ENCODE results near the gene EML2. TPM values are rescaled to one million over a fixed set of nuclear protein-coding genes. Genes with fewer than 3 reads are reported as not detected.

Gene EML2
- total RNA-seq, 2 donors from 2014 or later = 149 to 190 TPM

DNA sequence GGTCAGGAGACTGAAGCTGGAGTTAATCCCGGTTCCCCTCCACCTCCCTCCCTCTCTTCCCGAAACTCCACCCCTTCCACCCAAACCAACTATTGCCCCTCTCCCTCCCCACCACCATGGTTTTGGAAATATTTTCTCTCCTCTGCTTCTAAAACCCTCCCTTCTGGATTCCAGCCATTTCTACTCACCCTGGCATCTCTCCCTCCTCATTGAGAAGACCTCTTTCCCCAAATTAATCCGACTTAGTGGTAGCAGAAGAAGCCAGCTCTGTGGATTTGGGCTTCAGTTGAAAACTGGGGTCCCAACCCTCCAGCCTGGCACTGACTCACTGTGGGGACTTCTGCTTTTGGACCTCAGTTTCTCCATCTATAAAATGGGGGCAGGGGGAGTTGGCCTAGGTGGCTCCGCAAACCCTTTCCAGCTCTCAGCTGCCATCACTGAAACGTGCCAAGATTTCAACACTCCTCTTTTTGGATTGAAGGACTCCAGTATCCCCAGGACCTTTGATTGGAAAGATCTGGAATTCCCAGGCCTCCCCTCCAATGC, 38.8 kb downstream of the EML2 start:
- Mint-ChIP-seq H3K36me3 (ENCODE audit: insufficient read depth in 2 of 2) (peaks cover 2 to 3% of the 10 kb centered on the region in 2 donors), H3K27ac (no peak overlapping the region), H3K4me1 (ENCODE audit: low read depth) (peaks cover 41% of the 10 kb centered on the region), H3K27me3 (ENCODE audit: low read depth) (peaks cover 83% of the 10 kb centered on the region), H3K4me3 (no peak overlapping the region), H3K9me3 (no peaks in the 10 kb centered on the region)
- ATAC-seq (replicated peaks in 1 of 2) (no peak), DNase-seq (no peak)

DNA sequence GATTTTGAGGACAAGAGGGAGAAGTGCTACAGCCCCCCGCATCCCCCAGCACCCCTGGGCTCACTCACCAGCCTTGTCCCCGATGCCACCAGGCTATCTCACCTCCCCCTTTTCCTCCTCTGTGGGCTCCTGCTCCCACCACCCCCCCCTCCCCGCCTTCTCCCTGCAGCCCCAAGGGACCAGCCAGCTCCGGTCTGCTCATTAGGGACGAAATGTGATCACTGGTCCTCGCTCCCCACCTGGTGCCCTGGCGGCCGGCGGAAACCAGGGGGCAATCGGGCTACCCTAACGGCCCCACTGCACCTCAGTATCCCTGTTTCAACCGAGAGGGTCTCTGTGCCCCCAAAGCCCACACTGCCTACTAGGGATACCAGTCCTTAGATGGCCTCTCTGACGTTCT, 39.9 kb downstream of the EML2 start:
- Mint-ChIP-seq H3K4me3 (peak overlapping the region; percentile 27 to 37), H3K4me1 (ENCODE audit: low read depth) (peaks cover 41% of the 10 kb centered on the region), H3K27me3 (ENCODE audit: low read depth) (peaks cover 86% of the 10 kb centered on the region), H3K9me3 (no peaks in the 10 kb centered on the region), H3K27ac (peak overlapping the region; percentile 27), H3K36me3 (ENCODE audit: insufficient read depth in 2 of 2) (peaks cover 2 to 3% of the 10 kb centered on the region in 2 donors)
- DNase-seq (no peak), ATAC-seq (replicated peaks in 1 of 2) (peak in 1 of 2 donors; percentile 18)

DNA sequence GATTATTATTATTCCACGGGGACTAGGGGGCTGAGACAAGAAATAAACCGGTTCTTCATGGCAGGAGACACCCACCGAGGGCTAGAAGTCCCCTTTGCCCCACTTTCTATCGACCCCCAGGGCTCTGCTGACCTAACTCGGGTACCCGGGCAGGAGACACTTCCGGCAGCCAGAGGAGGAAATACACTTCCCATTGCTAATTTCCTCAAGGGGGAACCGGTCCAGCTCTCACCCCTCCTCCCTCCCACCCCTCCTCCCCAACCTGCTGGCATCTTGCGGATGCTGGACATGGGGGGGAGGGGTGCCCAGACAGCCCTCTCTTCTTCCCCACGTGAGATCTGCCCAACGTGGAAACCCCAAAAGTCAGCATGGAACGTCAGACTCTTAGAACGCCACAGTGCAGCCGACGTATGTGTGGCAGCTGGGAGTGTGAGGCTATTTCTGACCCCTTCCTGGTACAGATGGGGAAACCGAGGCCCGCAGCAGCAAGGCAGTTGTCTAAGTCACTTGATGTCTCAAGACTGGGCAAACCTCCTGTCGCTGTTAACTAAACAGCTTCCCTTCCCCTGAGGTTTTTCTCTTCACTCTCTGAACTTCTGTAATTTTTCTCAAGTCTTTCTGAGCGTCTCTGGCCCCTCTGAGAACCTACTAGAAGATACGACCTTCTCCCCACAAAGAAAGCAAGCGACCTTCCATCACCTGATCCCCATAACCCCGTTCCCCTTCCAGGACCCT, 40.8 kb downstream of the EML2 start:
- no peak for DNase-seq
- H3K36me3 Mint-ChIP-seq (ENCODE audit: insufficient read depth in 2 of 2) = peaks cover 2 to 3% of the 10 kb centered on the region in 2 donors
- no peaks in the 10 kb centered on the region for H3K9me3 Mint-ChIP-seq
- peak overlapping the region; percentile 11 for H3K27ac Mint-ChIP-seq
- H3K4me1 Mint-ChIP-seq (ENCODE audit: low read depth) = peaks cover 41% of the 10 kb centered on the region
- peak; percentile 23 to 30 for ATAC-seq (replicated peaks in 1 of 2)
- peak overlapping the region; percentile 53 to 74 for H3K4me3 Mint-ChIP-seq
- H3K27me3 Mint-ChIP-seq (ENCODE audit: low read depth) = peaks cover 83% of the 10 kb centered on the region

DNA sequence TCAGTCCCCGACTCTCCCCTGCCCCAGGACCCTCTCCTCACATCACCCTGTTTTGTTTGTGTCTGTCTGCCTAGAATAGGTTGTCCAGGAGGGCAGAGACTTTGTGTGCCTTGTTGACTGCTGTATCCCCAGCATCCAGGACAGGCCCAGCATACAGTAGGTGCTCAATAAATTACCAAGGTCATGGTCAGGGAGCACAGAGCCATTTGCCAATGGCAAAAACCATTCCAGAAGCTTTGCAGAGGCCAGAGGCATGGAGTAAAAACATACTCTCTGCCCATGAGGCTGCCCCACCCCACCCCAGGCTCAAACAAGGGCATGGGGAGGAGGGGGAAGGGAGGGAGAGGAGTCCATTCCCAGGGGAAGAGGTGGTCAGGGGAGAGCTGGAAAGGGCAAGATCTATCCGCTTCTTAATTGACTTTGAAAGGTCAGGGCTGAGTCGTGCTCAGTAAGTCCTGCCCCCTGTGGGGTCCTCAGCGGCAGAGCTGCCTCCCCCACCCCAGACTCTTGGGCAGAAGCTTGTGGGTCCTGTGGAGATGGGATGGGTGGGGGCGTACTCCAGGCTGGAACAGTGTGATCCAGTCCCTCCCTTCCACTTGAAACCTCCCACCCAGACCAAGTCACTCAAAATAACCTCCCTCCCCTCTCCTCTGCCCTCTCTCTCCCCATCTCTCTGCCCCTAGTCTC, 41.6 kb downstream of the EML2 start:
- peaks cover 42% of the 10 kb centered on the region for H3K4me1 Mint-ChIP-seq (ENCODE audit: low read depth)
- peak overlapping the region; percentile 52 to 74 for H3K4me3 Mint-ChIP-seq
- no peak overlapping the region for H3K27ac Mint-ChIP-seq
- peaks cover 2 to 3% of the 10 kb centered on the region in 2 donors for H3K36me3 Mint-ChIP-seq (ENCODE audit: insufficient read depth in 2 of 2)
- no peaks in the 10 kb centered on the region for H3K9me3 Mint-ChIP-seq
- peaks cover 75% of the 10 kb centered on the region for H3K27me3 Mint-ChIP-seq (ENCODE audit: low read depth)
- DNase-seq = no peak
- no peak for ATAC-seq (replicated peaks in 1 of 2)

DNA sequence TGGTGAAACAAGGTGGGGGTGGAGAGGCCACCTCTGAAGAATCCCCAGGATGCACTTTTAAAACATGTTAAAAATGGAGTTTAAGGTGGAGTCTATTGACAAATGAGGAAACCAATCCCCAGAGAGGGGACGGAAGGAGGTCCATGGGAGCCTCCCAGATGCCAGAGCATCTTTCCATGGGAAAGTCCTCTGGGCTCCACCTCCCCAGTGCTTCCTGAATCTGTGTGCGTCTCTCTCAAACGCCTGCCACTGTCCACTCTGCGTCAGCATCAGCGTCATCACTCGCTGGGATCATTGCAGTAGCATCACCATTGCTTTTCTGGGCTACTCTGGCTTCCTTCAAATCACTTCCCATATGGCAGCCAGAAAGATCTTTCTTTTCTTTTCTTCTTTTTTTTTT, 43.4 kb downstream of the EML2 start:
- Mint-ChIP-seq H3K36me3 (ENCODE audit: insufficient read depth in 2 of 2) (peaks cover 0 to 2% of the 10 kb centered on the region in 2 donors), H3K4me1 (ENCODE audit: low read depth) (peaks cover 49% of the 10 kb centered on the region), H3K27ac (no peak overlapping the region), H3K27me3 (ENCODE audit: low read depth) (peaks cover 75% of the 10 kb centered on the region), H3K9me3 (no peaks in the 10 kb centered on the region), H3K4me3 (no peak overlapping the region)
- ATAC-seq (replicated peaks in 1 of 2) = no peak
- DNase-seq = no peak

DNA sequence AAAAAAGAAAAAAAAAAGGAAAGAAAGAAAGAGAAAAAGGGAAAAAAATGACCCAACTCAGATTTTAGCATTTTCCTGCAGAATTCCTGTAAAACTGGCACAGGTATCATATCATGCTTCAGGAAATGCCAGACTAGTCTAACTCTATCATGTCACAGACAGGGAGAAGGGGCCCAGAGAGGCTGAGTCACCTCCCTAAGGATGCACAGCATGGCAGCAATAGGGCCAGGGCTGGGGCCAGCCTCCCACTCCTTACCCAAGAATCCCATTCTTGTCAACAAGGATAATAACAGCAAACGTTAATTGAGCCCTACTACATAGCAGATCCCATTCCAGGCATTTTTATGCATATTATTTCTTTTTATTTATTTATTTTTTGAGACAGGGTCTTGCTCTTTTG, 45.7 kb downstream of the EML2 start:
- H3K4me1 Mint-ChIP-seq (ENCODE audit: low read depth) = peaks cover 32% of the 10 kb centered on the region
- no peak overlapping the region for H3K4me3 Mint-ChIP-seq
- H3K27me3 Mint-ChIP-seq (ENCODE audit: low read depth) = peaks cover 68% of the 10 kb centered on the region
- H3K27ac Mint-ChIP-seq = no peak overlapping the region
- DNase-seq (no peak), ATAC-seq (replicated peaks in 1 of 2) (no peak)
- no peaks in the 10 kb centered on the region for H3K9me3 Mint-ChIP-seq
- no peaks in the 10 kb centered on the region for H3K36me3 Mint-ChIP-seq (ENCODE audit: insufficient read depth in 2 of 2)

DNA sequence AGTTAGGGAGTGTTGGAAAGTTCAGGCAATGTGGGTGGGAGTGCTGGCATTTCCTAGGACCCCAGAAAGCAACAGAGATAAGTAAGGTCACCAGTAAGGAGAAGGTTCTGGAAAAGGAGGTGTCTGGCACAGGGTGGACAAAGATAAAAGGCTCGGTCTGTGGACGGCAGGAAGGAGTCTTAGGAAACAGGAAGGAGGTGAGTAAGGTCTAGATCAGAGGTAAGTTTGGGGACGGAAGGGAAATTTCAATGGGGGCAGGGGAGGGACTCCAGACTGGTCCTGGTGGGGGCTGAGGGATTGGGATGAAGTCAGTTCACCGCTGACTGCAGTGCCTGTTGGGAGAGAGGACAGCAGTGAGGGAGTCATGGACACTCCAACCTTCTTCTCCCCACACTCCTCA, 46.8 kb downstream of the EML2 start:
- no peak for ATAC-seq (replicated peaks in 1 of 2)
- no peak for DNase-seq
- no peaks in the 10 kb centered on the region for H3K36me3 Mint-ChIP-seq (ENCODE audit: insufficient read depth in 2 of 2)
- H3K4me1 Mint-ChIP-seq (ENCODE audit: low read depth) = peaks cover 21% of the 10 kb centered on the region
- no peak overlapping the region for H3K27ac Mint-ChIP-seq
- no peak overlapping the region for H3K4me3 Mint-ChIP-seq
- peaks cover 57% of the 10 kb centered on the region for H3K27me3 Mint-ChIP-seq (ENCODE audit: low read depth)
- H3K9me3 Mint-ChIP-seq = no peaks in the 10 kb centered on the region

DNA sequence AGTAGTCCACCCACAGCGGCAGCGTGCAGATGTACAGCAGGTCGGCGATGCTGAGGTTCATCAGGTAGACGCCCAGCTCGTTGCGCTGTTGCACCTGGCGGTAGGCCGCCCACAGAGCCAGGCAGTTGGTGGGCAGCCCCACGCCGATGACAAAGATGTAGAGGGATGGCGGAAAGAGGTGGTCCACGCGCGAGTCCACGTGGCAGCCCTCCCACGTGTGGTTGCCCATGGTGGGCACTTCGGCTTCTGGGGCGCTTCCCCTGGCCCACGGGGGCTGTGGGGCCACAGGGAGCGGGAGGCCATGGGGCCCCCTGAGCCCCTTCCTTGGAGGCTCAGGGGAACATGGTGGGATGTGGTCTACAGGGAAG, 47.6 kb downstream of the EML2 start:
- no peaks in the 10 kb centered on the region for H3K9me3 Mint-ChIP-seq
- H3K27me3 Mint-ChIP-seq (ENCODE audit: low read depth) = peaks cover 49% of the 10 kb centered on the region
- peaks cover 20% of the 10 kb centered on the region for H3K4me1 Mint-ChIP-seq (ENCODE audit: low read depth)
- H3K36me3 Mint-ChIP-seq (ENCODE audit: insufficient read depth in 2 of 2) = no peaks in the 10 kb centered on the region
- H3K27ac Mint-ChIP-seq = no peak overlapping the region
- DNase-seq = no peak
- ATAC-seq (replicated peaks in 1 of 2) = no peak
- no peak overlapping the region for H3K4me3 Mint-ChIP-seq

DNA sequence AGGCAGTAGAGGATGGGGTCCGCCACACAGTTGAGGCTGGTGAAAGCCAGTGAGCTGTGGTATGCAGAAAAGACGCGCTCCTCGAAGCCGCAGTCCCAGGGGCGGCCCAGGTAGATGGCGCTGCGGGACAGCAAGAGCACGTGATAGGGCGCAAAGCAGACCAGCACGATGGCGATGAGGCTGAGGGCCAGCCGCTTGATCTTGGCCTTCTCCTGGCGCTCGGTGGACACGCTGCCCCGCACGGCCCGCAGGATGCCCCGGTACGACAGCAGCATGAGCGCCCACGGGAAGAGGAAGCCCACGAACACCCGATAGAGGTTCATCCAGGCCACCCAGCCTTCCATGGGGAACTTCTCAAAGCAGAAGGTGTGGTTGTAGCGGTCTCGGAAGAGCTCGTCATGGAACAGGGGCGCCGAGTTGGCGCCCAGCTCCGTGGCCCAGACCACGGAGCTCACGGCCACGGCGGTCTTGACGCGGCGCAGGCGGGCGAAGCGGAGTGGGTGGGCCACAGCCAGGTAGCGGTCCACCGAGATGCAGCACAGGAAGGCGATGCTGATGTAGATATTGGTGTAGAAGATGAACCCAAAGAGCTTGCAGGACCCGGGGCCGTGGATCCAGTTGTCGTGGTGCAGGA, 48.1 kb downstream of the EML2 start:
- Mint-ChIP-seq H3K4me1 (ENCODE audit: low read depth) (peaks cover 20% of the 10 kb centered on the region), H3K27me3 (ENCODE audit: low read depth) (peaks cover 44% of the 10 kb centered on the region), H3K27ac (no peak overlapping the region), H3K9me3 (no peaks in the 10 kb centered on the region), H3K36me3 (ENCODE audit: insufficient read depth in 2 of 2) (no peaks in the 10 kb centered on the region), H3K4me3 (peak overlapping the region in 1 of 2 donors; percentile 20)
- DNase-seq = peak; percentile 65 to 72
- peak; percentile 85 to 89 for ATAC-seq (replicated peaks in 1 of 2)

DNA sequence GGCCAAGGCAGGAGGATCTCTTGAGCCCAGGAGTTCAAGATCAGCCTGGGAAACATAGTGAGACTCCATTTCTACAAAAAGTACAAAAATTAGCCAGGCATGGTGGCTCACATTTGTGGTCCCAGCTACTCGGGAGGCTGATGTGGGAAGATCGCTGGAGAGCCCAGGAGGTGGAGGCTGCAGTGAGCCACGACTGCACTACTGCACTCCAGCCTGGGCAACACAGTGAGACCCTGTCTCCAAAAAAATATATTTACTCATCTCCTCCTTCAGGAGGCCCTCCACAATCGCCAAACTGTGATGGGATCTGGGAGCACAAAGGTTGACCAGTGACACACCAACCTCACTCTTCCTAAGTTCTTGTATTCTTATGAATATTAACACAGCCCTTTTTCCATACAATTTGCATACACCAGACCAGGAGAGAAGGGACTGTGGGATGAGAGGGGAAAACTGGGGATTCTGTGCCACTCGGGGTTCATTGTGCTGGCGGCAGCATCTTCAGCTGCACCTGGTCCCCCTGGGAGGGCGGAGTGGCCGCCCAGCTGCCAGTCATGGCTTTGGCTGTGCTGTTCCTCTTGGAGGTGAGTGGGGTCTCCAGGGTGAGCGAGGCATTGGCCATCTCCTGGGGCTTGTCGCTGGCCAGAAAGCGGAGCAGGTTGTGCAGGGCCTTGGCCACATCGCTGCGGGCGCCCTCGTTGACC, 48.7 kb downstream of the EML2 start:
- H3K4me1 Mint-ChIP-seq (ENCODE audit: low read depth) = peaks cover 20% of the 10 kb centered on the region
- no peaks in the 10 kb centered on the region for H3K9me3 Mint-ChIP-seq
- ATAC-seq (replicated peaks in 1 of 2) = peak; percentile 6 to 29
- H3K36me3 Mint-ChIP-seq (ENCODE audit: insufficient read depth in 2 of 2) = no peaks in the 10 kb centered on the region
- no peak overlapping the region for H3K27ac Mint-ChIP-seq
- no peak for DNase-seq
- peaks cover 38% of the 10 kb centered on the region for H3K27me3 Mint-ChIP-seq (ENCODE audit: low read depth)
- H3K4me3 Mint-ChIP-seq = no peak overlapping the region

DNA sequence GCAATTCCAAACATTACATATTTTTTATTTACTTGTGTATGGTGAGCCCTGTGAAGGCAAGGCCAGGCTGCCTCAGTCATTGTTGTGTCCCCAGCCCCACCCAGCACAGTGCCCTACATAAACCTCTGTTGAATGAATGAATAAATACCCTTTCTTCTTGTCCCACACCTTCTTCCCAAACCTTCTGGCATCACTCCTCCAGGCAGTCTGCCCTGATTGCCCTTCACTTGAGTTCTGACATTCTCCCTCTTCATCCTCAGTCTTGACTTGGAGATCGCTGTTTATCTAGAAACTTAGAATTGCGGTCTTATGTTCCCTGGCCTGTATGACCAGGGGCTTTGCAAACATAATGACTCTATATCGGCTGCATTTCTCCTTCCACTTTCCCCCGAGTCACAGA, 49.4 kb downstream of the EML2 start:
- ATAC-seq (replicated peaks in 1 of 2) = no peak
- Mint-ChIP-seq H3K9me3 (no peaks in the 10 kb centered on the region), H3K27me3 (ENCODE audit: low read depth) (peaks cover 34% of the 10 kb centered on the region), H3K4me1 (ENCODE audit: low read depth) (peaks cover 20% of the 10 kb centered on the region), H3K36me3 (ENCODE audit: insufficient read depth in 2 of 2) (no peaks in the 10 kb centered on the region), H3K27ac (no peak overlapping the region), H3K4me3 (no peak overlapping the region)
- no peak for DNase-seq

DNA sequence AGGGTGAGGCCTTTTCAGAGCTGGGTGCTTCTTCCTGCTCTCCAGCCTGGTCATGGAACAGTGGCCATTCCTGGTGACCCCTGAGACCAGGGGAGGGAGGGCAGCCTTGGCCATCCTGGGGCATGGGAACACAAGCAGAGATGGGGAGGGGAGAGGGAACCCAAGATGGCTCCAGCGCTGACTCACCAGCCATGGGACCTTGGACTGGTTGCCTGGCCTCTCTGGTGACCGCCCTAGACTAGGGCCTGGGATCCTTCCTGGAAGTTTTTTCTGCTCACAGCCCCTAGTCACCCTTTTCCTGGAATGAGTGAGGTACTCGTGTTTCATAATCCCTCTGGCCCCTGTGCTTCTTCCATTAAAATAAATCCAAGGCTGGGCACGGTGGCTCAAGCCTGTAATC, 51.3 kb downstream of the EML2 start:
- Mint-ChIP-seq H3K4me3 (no peak overlapping the region), H3K9me3 (no peaks in the 10 kb centered on the region), H3K4me1 (ENCODE audit: low read depth) (peaks cover 29% of the 10 kb centered on the region), H3K27me3 (ENCODE audit: low read depth) (peaks cover 34% of the 10 kb centered on the region), H3K27ac (no peak overlapping the region), H3K36me3 (ENCODE audit: insufficient read depth in 2 of 2) (peaks cover 4 to 5% of the 10 kb centered on the region in 2 donors)
- no peak for DNase-seq
- ATAC-seq (replicated peaks in 1 of 2) = no peak

DNA sequence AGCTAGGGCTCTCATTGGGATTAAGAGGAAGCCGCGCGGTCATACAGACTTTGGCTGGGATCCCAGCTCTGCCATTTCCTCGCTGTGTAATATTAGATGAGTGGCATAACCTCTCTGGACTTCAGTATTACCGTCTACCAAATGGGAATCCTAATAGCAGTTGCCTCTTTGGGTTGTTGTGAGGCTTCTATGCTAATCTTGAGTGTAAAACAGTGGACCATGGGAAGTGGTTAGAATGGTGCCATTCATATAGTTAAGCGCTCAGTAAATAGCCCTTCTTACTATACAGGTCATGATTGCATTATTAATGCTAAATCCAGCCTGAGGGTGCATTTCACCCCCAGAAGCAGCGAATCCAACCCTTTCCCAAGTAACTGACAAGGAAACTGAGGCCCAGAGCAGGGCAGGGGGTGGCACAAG, 54.0 kb downstream of the EML2 start:
- Mint-ChIP-seq H3K4me3 (peak overlapping the region; percentile 91 to 95), H3K27me3 (ENCODE audit: low read depth) (peaks cover 12% of the 10 kb centered on the region), H3K4me1 (ENCODE audit: low read depth) (peaks cover 11% of the 10 kb centered on the region), H3K9me3 (no peaks in the 10 kb centered on the region), H3K27ac (peak overlapping the region; percentile 73), H3K36me3 (ENCODE audit: insufficient read depth in 2 of 2) (peaks cover 6 to 8% of the 10 kb centered on the region in 2 donors)
- DNase-seq (no peak), ATAC-seq (replicated peaks in 1 of 2) (no peak)

All from activated T-cell treated with anti-CD3 and anti-CD28 coated beads, Interleukin-2, amount 50 U/mL, for 72 hours (primary cell).